Measurements from ENCODE around the gene ISLR. TPM values are rescaled to one million over a fixed set of nuclear protein-coding genes. Genes with fewer than 3 reads are reported as not detected.

Gene ISLR
- total and polyA plus RNA-seq, 2 experiments from 2014 or later, result 125 to 127 TPM

DNA sequence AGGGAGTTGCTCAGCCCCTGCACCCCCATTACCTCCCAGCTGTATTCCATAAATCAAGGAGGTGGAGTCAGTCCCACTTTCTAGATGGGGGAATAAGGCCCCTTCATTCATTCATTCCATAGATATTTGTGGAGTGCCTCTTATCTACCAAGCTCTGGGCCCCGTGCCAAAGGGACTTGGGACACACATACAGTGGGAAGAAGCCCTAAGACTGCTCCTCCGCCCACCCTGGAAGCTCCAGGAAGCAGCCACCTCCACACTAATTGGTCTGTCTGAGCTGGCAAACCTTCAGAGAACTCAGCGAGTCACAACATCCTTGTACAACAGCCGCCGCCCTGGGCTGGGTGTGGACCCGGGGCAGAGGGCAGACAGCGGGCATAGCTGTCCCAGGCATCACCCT lies 22.7 kb downstream of the ISLR start:
- no peaks in the 10 kb centered on the region for H3K79me2 ChIP-seq (ENCODE audit: insufficient read depth)
- H3K4me3 ChIP-seq, result no peak overlapping the region
- 1 to 3% methylated on average over 7 of the region's 7 CpGs for WGBS, 2 experiments (ENCODE audit: low coverage in 1 of 2, low lambda C conversion rate in 2 of 2, missing lambda C conversion rate in 2 of 2)
- H3K36me3 ChIP-seq (ENCODE audit: low read depth), result no peaks in the 10 kb centered on the region
- H3K4me1 ChIP-seq (ENCODE audit: insufficient read depth), result peaks cover 48% of the 10 kb centered on the region
- H3K9me2 ChIP-seq (ENCODE audit: insufficient read depth), result no peaks in the 10 kb centered on the region
- peak; percentile 98 for DNase-seq
- peak overlapping the region; percentile 49 for H3K4me2 ChIP-seq (ENCODE audit: unreplicated experiment)
- H3F3A ChIP-seq (ENCODE audit: insufficient read depth), result peaks cover 37% of the 10 kb centered on the region
- no peak overlapping the region for H3K9ac ChIP-seq
- no peaks in the 10 kb centered on the region for H4K20me1 ChIP-seq (ENCODE audit: insufficient read depth)
- H3K27me3 ChIP-seq (replicated peaks; ENCODE audit: insufficient read depth), result no peaks in the 10 kb centered on the region
- no peak overlapping the region for H2AFZ ChIP-seq
- in situ Hi-C loops (cut with MboI), result no loop called here
- peak overlapping the region; percentile 59 for H3K27ac ChIP-seq
- TF ChIP-seq EZH2 (IDR thresholded peaks at IDR 0.05; ENCODE audit: insufficient read depth, poor library complexity, severe bottlenecking) (no peak), EZH2phosphoT487 (IDR thresholded peaks at IDR 0.05; ENCODE audit: insufficient read depth, low read depth) (no peak)
- H3K9me3 ChIP-seq (ENCODE audit: low read depth), result no peaks in the 10 kb centered on the region

DNA sequence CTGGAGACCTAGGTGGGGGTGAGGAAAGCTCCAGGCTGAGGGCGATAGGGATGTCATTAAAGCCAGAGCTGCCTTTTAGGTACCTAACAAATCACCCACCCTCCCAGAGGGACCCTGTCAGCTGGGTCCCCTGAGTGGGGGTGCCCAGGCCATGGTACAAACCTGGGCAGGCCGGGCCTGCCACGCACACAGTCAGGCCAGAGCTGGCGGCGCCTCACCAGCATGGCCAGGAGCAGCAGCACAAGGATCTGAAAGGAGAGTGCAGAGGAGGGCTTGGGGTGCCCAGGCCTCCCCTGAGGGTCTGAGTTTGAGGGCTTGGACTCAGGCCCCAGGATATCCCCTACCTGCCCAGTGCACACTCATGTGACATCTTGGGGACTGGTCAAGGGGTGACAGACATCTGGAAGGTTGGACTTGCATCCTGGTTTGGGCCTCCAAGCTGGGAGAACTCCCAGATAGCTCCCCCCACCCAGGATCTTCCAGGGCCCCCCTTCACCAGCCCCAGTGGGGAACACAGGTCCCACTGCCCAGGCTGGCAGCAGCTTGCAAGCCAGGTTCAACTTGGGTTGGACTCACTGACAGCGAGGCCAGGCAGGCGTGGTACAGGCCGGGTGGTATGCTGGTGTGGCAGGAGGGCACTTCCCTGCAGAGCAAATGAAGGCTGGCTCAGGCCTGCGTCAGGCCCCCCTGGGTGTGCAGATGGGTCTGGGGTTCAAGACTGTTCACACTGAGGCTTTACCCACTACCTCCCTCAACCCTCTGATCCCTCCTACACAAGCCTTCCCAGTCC lies 23.9 kb downstream of the ISLR start:
- Histone ChIP-seq H3K4me1 (ENCODE audit: insufficient read depth) (peaks cover 49% of the 10 kb centered on the region), H3K27me3 (replicated peaks; ENCODE audit: insufficient read depth) (no peaks in the 10 kb centered on the region), H3K9ac (peak overlapping the region; percentile 61; the same call in 1 of the 2 replicates), H2AFZ (no peak overlapping the region), H3K9me2 (ENCODE audit: insufficient read depth) (no peaks in the 10 kb centered on the region), H3K27ac (no peak overlapping the region), H4K20me1 (ENCODE audit: insufficient read depth) (no peaks in the 10 kb centered on the region), H3K4me3 (no peak overlapping the region), H3K36me3 (ENCODE audit: low read depth) (no peaks in the 10 kb centered on the region), H3K4me2 (ENCODE audit: unreplicated experiment) (peak overlapping the region; percentile 49), H3K79me2 (ENCODE audit: insufficient read depth) (no peaks in the 10 kb centered on the region), H3K9me3 (ENCODE audit: low read depth) (no peaks in the 10 kb centered on the region), H3F3A (ENCODE audit: insufficient read depth) (peaks cover 37% of the 10 kb centered on the region)
- in situ Hi-C loops (cut with MboI), result no loop called here
- no peak for DNase-seq
- 94 to 98% methylated on average over 9 of the region's 9 CpGs for WGBS, 2 experiments (ENCODE audit: low coverage in 1 of 2, low lambda C conversion rate in 2 of 2, missing lambda C conversion rate in 2 of 2)
- TF ChIP-seq EZH2 (IDR thresholded peaks at IDR 0.05; ENCODE audit: insufficient read depth, poor library complexity, severe bottlenecking) (no peak), EZH2phosphoT487 (IDR thresholded peaks at IDR 0.05; ENCODE audit: insufficient read depth, low read depth) (no peak)

DNA sequence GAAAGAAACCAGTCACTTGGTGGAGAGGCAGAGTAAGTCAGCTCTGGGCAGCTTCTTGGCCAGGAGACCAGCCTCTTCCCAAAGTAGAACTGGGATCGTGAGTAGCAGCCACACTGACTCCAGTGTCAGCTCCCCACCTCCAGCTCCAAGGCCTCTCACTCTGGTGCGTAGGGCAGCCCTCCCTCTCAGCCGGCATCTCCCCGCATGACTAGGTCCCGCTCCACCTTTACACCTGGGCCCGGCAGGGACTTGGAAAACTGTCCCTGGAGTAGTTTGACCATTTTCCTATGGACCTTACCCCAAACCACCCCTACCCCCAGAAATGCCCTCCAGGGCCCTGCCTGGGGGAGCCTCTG lies 25.8 kb downstream of the ISLR start:
- Histone ChIP-seq H3K4me1 (ENCODE audit: insufficient read depth) (peaks cover 35% of the 10 kb centered on the region), H3K9me2 (ENCODE audit: insufficient read depth) (no peaks in the 10 kb centered on the region), H4K20me1 (ENCODE audit: insufficient read depth) (no peaks in the 10 kb centered on the region), H3K4me2 (ENCODE audit: unreplicated experiment) (no peak overlapping the region), H3K27me3 (replicated peaks; ENCODE audit: insufficient read depth) (no peaks in the 10 kb centered on the region), H3K4me3 (no peak overlapping the region), H3K79me2 (ENCODE audit: insufficient read depth) (no peaks in the 10 kb centered on the region), H2AFZ (no peak overlapping the region), H3K36me3 (ENCODE audit: low read depth) (no peaks in the 10 kb centered on the region), H3K9me3 (ENCODE audit: low read depth) (no peaks in the 10 kb centered on the region), H3K9ac (no peak overlapping the region), H3F3A (ENCODE audit: insufficient read depth) (peaks cover 23% of the 10 kb centered on the region), H3K27ac (no peak overlapping the region)
- TF ChIP-seq EZH2phosphoT487 (IDR thresholded peaks at IDR 0.05; ENCODE audit: insufficient read depth, low read depth) (no peak), EZH2 (IDR thresholded peaks at IDR 0.05; ENCODE audit: insufficient read depth, poor library complexity, severe bottlenecking) (no peak)
- in situ Hi-C loops (cut with MboI), result no loop called here
- DNase-seq, result no peak
- WGBS, 2 experiments (ENCODE audit: low coverage in 1 of 2, low lambda C conversion rate in 2 of 2, missing lambda C conversion rate in 2 of 2), result 97 to 99% methylated on average over 6 of the region's 6 CpGs

DNA sequence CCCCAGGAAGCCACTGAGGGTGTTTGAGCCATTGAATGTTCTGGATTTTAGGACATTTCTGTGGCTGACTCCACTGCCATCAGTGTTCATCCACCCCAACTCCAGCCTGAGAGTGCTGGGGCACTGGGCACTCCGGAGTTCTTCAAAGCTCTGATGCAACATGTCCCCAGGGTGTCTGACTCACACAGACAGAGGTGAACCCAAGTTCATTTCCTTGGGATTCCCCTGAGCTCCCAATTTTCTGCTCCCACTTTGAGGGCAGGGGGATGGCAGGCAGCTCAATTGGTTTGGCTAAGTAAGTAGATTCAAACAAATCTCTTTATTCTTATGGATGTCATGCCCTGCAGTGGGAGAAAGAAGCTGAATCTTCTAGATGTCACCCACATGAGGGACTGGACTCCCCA lies 26.9 kb downstream of the ISLR start:
- no peaks in the 10 kb centered on the region for H3K79me2 ChIP-seq (ENCODE audit: insufficient read depth)
- H3F3A ChIP-seq (ENCODE audit: insufficient read depth), result peaks cover 12% of the 10 kb centered on the region
- H3K27me3 ChIP-seq (replicated peaks; ENCODE audit: insufficient read depth), result no peaks in the 10 kb centered on the region
- H3K9me2 ChIP-seq (ENCODE audit: insufficient read depth), result no peaks in the 10 kb centered on the region
- no peaks in the 10 kb centered on the region for H3K9me3 ChIP-seq (ENCODE audit: low read depth)
- no peaks in the 10 kb centered on the region for H3K36me3 ChIP-seq (ENCODE audit: low read depth)
- H3K4me3 ChIP-seq, result no peak overlapping the region
- H4K20me1 ChIP-seq (ENCODE audit: insufficient read depth), result no peaks in the 10 kb centered on the region
- H3K27ac ChIP-seq, result no peak overlapping the region
- 0% methylated on average over 1 of the region's 1 CpG for WGBS, 2 experiments (ENCODE audit: low coverage in 1 of 2, low lambda C conversion rate in 2 of 2, missing lambda C conversion rate in 2 of 2)
- no peak overlapping the region for H2AFZ ChIP-seq
- no peak overlapping the region for H3K9ac ChIP-seq
- H3K4me1 ChIP-seq (ENCODE audit: insufficient read depth), result peaks cover 31% of the 10 kb centered on the region
- TF ChIP-seq EZH2 (IDR thresholded peaks at IDR 0.05; ENCODE audit: insufficient read depth, poor library complexity, severe bottlenecking), result no peak
- no peak for TF ChIP-seq EZH2phosphoT487 (IDR thresholded peaks at IDR 0.05; ENCODE audit: insufficient read depth, low read depth)
- H3K4me2 ChIP-seq (ENCODE audit: unreplicated experiment), result peak overlapping the region; percentile 9
- in situ Hi-C loops (cut with MboI), result no loop called here
- peak; percentile 86 for DNase-seq
